Epidermal melanocyte (primary cell): Measurements from ENCODE around the gene TRIM39.
"Not testable (repeated sequence)": the region's sequence is repeated elsewhere in the genome, so short reads cannot be mapped to it uniquely, and the experiment has no call there.

Experiments used
- DNase-seq: peaks from one replicate; pipeline ENCODE4 v3.0.0; 2011; ENCODE audit warnings: low spot score; ENCODE audit not compliant: insufficient read length

Gene TRIM39

DNA sequence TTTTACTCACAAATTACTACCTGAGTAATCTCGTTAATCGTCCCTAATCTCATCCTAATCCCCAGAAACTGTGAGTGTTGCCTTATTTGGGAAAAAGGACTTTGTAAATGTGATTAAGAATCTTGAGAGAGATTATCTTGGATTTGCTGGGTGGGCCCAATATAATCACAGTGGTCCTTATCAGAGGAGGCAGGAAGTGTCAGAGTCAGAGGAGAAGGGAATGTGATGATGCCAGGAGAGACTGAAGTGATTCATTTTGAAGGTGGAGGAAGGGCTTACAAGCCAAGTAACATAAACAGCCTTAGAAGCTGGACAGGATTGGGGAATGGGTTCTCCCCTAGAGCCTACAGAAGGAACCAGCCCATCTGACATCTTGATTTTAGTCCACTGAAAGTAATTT lies 34.9 kb downstream of the TRIM39 start:
- DNase-seq = no peak

DNA sequence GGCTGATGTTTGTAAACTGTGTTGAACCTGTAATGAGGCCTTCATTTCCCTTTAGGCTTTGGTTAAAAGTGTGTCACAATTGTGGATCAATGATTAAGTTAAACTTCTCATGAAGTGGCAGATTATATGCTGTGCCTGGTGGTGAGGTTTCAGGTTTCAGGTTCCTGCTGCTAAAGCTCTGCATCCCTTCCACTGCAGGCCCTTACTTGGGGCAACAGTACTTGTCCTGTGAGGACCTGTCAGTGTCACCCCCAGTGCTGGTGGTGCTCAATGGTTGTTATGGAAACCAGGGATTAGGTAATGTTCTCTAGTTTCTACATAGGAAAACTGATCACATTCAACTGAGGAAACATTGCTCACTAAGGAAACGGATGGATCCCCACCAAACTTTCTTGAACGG lies 36.7 kb downstream of the TRIM39 start:
- no peak for DNase-seq

DNA sequence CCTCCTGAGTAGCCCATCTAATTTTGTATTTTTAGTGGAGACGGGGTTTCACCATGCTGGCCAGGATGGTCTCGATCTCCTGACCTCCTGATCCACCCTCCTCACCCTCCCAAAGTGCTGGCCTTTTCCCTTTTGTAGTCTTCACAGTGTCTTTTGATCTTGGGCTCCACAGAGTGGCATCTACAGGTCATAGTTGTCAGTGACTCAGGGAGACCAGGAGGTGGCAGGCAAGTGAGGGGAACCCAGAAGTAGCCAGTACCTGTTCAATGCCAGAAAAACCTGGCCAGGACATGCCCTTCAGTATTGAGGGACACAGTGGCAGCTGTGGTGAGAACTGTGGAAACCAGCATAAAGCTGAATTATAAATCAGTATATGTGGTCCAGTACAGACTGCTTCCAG lies 37.9 kb downstream of the TRIM39 start:
- no peak for DNase-seq

DNA sequence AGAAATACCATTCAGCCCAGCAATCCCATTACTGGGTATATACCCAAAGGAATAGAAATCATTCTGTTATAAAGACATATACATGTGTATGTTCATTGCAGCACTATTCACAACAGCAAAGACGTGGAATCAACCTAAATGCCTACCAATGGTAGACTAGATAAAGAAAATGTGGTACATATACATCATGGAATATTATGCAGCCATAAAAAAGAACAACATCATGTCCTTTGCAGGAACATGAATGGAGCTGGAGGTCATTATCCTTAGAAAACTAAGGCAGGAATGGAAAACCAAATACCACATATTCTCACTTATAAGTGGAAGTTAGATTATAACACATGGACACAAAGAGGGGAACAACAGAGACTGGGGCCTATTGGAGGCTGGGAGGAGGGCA lies 42.6 kb downstream of the TRIM39 start:
- DNase-seq = not testable (repeated sequence)

DNA sequence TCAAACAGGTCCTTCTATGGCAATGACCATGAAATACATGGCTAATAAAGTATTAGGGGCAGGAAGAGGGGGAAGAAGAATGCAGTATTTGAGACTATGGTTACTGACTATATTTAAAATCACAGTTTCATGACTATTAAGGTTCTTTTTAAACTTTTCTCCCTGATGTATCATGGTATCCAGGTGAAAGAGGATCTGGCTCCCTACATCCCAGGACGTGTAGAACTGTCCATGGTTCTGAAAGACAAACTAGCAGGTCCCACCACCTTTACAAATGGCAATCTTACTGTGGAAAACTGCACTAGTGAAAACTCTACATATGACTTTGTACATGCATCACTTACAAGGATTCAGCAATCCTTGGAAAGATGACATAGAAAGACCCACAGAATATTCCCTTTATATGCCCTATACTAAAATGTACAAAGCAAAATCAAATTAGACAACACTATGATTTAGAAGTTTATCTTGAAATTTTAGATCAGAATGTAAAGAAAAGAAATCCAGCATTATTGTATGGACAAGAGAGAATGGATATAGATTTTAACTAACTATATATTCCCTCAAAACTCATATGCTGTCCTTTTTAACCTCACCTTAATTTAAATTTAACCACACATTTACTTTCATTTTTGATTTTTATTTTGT lies 51.7 kb downstream of the TRIM39 start:
- DNase-seq = no peak

DNA sequence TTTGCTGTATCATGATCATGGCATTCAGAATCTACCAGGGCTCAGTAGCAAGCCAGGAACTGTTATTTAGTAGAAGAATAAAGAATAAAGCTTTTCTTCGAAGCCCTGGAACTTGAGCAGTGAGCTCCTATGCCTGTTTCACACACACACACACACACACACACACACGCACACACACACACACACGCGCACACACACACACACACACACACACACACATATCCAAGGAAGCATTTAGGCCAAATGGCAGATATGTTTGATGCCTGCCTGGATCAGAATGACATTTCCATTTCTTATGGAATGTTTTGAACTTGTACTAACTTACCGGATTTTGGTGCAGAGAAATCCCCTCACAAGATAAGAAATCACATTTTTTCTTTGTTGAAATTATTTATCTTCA lies 53.7 kb downstream of the TRIM39 start:
- no peak for DNase-seq

DNA sequence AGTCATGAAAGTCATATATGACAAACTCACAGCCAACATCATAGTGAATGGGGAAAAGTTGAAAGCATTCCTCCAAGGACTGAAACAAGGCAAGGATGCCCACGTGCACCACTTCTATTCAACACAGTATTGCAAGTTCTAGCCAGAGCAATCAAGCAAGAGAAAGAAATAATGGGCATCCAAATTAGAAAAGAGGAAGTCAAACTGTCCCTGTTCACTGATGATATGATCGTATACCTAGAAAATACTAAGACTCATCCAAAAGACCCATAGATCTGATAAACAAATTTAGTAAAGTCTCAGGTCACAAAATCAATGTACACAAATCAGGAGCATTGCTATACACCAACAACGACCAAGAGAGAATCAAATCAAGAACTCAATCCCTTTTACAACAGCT lies 59.4 kb downstream of the TRIM39 start:
- DNase-seq = no peak

DNA sequence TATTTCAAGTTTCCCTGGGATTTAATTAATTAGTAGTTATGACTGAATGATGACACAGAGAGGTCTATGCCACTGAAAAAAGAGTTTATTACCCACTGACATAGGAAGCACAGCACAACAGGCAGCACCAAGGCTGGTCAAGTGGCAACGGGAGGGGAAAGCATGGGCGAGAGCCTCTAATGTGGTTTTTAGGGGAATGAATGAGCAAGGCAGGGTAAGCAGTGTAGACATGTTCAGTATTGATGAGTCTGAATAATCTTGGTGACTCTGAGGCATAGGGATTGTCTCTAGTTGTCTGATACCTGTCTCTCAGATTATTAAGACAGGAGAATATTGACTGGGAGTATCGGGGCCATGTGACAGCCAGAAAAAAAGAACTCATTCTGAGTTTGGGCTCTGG lies 64.5 kb downstream of the TRIM39 start:
- DNase-seq = no peak
